ENCODE measurements around the gene COX6B2. TPM values are rescaled to one million over a fixed set of nuclear protein-coding genes. Genes with fewer than 3 reads are reported as not detected.
A peak's percentile ranks its signal among the peaks of the same experiment; 100 is the strongest.

Gene COX6B2
- total RNA-seq, 1 experiment from 2014 or later = 5.6 TPM

DNA sequence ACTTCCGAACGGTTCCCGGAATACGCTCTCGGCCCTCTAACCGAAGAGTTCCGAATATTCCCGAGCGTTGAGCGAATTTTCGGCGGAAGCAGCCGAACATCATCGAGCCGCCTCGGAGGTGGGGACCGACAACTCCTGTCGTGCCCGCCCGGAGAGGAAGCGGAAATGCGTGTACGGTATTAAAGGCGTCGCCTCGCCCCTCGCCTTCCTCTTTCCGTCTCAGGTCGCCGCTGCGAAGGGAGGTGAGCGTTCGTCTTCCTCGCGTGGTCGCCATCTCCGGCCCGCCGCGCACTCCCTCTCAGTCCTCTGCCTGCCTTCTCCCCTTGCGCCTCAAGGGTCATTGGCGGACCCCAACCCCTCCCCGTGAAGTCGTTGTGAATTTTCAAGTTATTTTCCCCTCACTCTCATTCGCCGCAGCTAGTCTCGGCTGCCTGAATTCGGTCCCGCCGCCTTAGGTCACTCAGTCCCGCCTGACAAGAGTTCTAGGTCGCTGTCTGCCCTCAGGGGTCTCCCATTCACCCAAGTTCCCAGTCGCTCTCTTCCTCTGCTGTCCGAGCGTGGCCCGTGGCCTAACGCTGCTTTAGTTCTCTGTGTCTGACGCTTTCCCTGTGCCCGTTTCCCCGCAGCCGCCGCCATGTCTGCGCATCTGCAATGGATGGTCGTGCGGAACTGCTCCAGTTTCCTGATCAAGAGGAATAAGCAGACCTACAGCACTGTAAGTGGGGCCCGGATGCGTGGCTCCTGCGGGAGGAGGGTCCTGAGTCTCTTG lies 31.4 kb upstream of the COX6B2 start, which contains the start of gene RPL28:
Gene RPL28, plus strand, starts transcription at position 209 of the 769 bp plus-strand sequence. Its CDS starts 426 bp downstream, at position 635.
- TSS peak; percentile 92 for BruUV-seq (replicated peaks)
- CTCF ChIA-PET = interaction anchor here (0.7 kb wide), 1 partner anchor 47 kb away, joined by 3 read pairs; no protein-coding TSS in a partner anchor
- no peaks in the 10 kb centered on the region for H3K9me3 ChIP-seq (ENCODE audit: control insufficient read depth, insufficient read depth, low read depth, low read length)
- ATAC-seq = peak; percentile 76
- intact Hi-C loops (cut with micrococcal nuclease; ENCODE audit: unreplicated experiment) = no loop called here
- H3K4me3 ChIP-seq (ENCODE audit: low read depth in 2 of 2, low read length in 2 of 2) = peak within 1 kb of the TSS; percentile 83 to 98
- peaks cover 45% of the 10 kb centered on the region for H3K4me1 ChIP-seq (ENCODE audit: control insufficient read depth, insufficient read depth, low read length)
- in situ Hi-C loops (cut with HindIII; ENCODE audit: low pct_unique_long_range_greater_than_20kb, low sequenced_read_pairs) = no loop called here
- H3K27ac ChIP-seq (ENCODE audit: low read length) = peak within 1 kb of the TSS; percentile 97
- TF ChIP-seq, protein P1, sequence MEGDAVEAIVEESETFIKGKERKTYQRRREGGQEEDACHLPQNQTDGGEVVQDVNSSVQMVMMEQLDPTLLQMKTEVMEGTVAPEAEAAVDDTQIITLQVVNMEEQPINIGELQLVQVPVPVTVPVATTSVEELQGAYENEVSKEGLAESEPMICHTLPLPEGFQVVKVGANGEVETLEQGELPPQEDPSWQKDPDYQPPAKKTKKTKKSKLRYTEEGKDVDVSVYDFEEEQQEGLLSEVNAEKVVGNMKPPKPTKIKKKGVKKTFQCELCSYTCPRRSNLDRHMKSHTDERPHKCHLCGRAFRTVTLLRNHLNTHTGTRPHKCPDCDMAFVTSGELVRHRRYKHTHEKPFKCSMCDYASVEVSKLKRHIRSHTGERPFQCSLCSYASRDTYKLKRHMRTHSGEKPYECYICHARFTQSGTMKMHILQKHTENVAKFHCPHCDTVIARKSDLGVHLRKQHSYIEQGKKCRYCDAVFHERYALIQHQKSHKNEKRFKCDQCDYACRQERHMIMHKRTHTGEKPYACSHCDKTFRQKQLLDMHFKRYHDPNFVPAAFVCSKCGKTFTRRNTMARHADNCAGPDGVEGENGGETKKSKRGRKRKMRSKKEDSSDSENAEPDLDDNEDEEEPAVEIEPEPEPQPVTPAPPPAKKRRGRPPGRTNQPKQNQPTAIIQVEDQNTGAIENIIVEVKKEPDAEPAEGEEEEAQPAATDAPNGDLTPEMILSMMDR (IDR thresholded peaks at IDR 0.05) = no peak
- no peak for TF ChIP-seq TCF7L2 (IDR thresholded peaks at IDR 0.05; ENCODE audit: low read depth, low read length)
- peak; percentile 100 for TF ChIP-seq POLR2AphosphoS5 (IDR thresholded peaks at IDR 0.05; ENCODE audit: low read depth, low read length)
- TF ChIP-seq, protein P2, sequence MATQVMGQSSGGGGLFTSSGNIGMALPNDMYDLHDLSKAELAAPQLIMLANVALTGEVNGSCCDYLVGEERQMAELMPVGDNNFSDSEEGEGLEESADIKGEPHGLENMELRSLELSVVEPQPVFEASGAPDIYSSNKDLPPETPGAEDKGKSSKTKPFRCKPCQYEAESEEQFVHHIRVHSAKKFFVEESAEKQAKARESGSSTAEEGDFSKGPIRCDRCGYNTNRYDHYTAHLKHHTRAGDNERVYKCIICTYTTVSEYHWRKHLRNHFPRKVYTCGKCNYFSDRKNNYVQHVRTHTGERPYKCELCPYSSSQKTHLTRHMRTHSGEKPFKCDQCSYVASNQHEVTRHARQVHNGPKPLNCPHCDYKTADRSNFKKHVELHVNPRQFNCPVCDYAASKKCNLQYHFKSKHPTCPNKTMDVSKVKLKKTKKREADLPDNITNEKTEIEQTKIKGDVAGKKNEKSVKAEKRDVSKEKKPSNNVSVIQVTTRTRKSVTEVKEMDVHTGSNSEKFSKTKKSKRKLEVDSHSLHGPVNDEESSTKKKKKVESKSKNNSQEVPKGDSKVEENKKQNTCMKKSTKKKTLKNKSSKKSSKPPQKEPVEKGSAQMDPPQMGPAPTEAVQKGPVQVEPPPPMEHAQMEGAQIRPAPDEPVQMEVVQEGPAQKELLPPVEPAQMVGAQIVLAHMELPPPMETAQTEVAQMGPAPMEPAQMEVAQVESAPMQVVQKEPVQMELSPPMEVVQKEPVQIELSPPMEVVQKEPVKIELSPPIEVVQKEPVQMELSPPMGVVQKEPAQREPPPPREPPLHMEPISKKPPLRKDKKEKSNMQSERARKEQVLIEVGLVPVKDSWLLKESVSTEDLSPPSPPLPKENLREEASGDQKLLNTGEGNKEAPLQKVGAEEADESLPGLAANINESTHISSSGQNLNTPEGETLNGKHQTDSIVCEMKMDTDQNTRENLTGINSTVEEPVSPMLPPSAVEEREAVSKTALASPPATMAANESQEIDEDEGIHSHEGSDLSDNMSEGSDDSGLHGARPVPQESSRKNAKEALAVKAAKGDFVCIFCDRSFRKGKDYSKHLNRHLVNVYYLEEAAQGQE (IDR thresholded peaks at IDR 0.05; ENCODE audit: insufficient read depth in 1 of 2, low read depth in 2 of 2, low read length in 1 of 2) = peak in 1 of 2 experiments; percentile 81; a peak in 2 of 4 replicates
- peak; percentile 98; the same call in 1 of the 2 replicates for TF ChIP-seq SIN3A (IDR thresholded peaks at IDR 0.05; ENCODE audit: borderline replicate concordance, insufficient read depth, low read depth, low read length)
- no peaks in the 10 kb centered on the region for H3K27me3 ChIP-seq (ENCODE audit: control insufficient read depth, insufficient read depth, low read length)
- DNase-seq (ENCODE audit: low read depth, low spot score) = peak; percentile 99
- POLR2A ChIA-PET = no interaction called here
- peaks cover 22% of the 10 kb centered on the region for H3K36me3 ChIP-seq (ENCODE audit: control insufficient read depth, insufficient read depth, low read length)

DNA sequence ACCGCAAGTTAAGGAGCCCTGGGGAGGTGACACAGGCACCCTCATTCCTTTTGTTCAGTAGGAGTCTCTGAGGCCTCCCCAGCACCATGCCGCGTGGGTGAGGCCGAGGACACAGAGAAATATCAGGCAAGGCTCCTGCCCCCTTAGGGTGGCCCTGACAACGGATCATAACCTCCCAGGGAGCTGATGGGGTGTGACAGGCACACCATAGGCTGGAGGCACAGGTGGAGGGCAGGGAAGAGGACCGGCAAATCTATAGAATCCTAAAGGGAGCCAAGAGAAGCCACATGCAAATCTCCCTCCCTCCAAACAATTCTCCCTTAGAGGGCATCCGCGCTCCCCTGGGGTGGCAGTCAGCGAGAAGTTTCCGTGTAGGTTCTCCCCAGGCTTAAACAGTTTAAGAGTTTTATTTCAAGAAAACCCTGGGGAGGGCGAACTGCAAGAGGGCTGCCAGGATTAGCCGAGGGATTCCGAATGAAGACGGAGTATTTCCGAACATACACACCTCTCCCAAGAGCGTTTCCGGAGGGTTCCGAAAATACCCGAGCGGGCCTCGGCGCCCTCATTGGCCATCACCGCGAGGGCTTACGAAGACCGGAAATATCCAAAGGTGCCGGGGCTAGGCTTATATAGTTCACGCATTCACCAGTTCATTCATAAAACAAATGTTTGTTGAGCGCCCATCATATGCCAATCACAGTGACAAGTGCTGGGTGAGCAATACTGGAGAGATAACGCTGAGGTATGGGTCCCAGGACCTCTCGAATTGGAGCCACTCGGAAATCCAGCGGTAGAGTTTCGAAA lies 30.6 kb upstream of the COX6B2 start:
- ChIA-PET CTCF (interaction anchor here (1.4 kb wide), 1 partner anchor 129 kb away, joined by 5 read pairs; no protein-coding TSS in a partner anchor), POLR2A (interaction anchor here (0.6 to 1.0 kb wide), 2 partner anchors 32 to 47 kb away, joined by 3 read pairs; no protein-coding TSS in a partner anchor)
- intact Hi-C loops (cut with micrococcal nuclease; ENCODE audit: unreplicated experiment) (no loop called here), in situ Hi-C loops (cut with HindIII; ENCODE audit: low pct_unique_long_range_greater_than_20kb, low sequenced_read_pairs) (no loop called here)
- Histone ChIP-seq H3K9me3 (ENCODE audit: control insufficient read depth, insufficient read depth, low read depth, low read length) (no peaks in the 10 kb centered on the region), H3K27ac (ENCODE audit: low read length) (peak overlapping the region; percentile 97), H3K4me3 (ENCODE audit: low read depth in 2 of 2, low read length in 2 of 2) (peak overlapping the region; percentile 75 to 98), H3K27me3 (ENCODE audit: control insufficient read depth, insufficient read depth, low read length) (no peaks in the 10 kb centered on the region), H3K4me1 (ENCODE audit: control insufficient read depth, insufficient read depth, low read length) (peaks cover 38% of the 10 kb centered on the region), H3K36me3 (ENCODE audit: control insufficient read depth, insufficient read depth, low read length) (peaks cover 22% of the 10 kb centered on the region)
- DNase-seq (ENCODE audit: low read depth, low spot score) = no peak
- TF ChIP-seq, protein P2 (IDR thresholded peaks at IDR 0.05; ENCODE audit: insufficient read depth in 1 of 2, low read depth in 2 of 2, low read length in 1 of 2) = no peak
- TF ChIP-seq POLR2AphosphoS5 (IDR thresholded peaks at IDR 0.05; ENCODE audit: low read depth, low read length) = no peak; the same call in 1 of the 2 replicates
- TF ChIP-seq SIN3A (IDR thresholded peaks at IDR 0.05; ENCODE audit: borderline replicate concordance, insufficient read depth, low read depth, low read length) = no peak
- TF ChIP-seq TCF7L2 (IDR thresholded peaks at IDR 0.05; ENCODE audit: low read depth, low read length) = no peak
- TF ChIP-seq, protein P1 (IDR thresholded peaks at IDR 0.05) = no peak
- TSS peak; percentile 92 for BruUV-seq (replicated peaks)
- ATAC-seq = peak; percentile 84

Measured in Panc1 (cell line).